Cortex of kidney (tissue), 1 donor: ENCODE measurements around the gene SLC6A1.

ENCODE experiments used
- DNase-seq: peaks from one replicate; lab custom pipeline; 2025; lab: John Stamatoyannopoulos, UW

The SLC6A1 gene

DNA sequence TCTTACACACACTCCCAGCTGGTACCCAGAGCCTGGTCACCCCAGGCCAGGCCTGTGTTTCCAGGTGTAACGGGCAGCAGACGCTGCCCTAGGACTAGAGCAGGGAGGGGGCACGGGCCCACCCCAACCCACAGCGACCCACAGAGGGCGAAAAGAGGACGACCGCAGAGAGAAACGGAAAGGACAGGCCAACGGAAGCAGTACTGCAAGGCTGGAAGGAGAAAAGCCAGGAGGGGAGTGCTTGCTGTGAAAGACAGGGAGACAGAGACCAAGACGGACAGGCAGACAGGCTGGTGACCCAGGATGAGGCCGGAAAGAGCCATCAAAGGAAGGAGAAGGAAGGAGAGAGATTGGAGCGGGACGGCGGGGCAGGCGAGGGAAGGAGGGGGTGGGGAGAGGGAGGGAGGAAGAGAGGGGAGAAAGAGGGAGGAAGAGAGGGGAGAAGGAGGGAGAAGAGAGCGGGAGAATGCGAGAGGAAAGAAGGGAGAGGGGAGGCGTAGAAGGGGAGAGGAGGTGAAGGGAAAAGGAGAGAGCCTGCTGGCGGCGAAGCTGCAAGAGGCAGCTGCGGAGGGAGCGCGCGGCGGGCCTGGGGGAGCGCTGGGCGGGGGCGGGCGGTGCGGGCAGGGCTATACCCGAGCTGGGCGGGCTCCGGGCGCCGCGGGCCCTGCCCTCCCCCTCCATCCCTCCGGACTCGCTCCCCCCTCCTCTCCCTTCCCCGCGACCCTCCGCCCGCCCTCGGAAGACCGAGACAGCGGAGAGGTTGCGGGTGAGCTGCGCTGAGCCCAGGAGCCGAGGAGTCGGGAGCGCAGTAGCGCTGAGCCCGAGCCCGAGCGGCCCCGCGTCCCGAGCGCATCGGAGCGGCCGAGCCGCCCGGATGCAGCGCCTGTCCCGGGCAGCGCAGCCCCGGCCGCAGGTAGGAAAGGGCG is at the start of gene SLC6A1:
Gene SLC6A1, plus strand, starts transcription at position 732 of the 926 bp plus-strand sequence. CDS start 24,464 bp downstream, outside the sequence.
- no peak for DNase-seq

DNA sequence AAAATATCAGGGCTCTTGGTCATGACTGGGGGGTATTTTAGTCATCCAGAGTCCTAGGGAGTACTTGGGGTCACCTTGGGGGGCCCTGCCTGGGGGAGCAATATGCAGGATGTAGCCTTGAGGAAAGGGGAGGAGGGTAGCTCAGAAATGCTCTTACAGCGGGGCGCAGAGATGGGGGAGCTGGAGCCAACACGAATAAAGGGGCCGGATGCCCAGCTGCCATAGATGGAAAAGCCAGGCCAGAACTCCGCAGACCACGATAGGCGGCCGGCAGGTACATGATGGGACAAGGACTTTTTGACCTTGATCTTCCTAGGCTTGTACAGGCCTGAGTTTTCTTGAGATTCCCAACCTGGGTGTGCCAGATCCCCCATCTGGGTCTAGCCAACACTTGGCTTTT is 47.7 kb upstream of the SLC6A1 start:
- no peak for DNase-seq

DNA sequence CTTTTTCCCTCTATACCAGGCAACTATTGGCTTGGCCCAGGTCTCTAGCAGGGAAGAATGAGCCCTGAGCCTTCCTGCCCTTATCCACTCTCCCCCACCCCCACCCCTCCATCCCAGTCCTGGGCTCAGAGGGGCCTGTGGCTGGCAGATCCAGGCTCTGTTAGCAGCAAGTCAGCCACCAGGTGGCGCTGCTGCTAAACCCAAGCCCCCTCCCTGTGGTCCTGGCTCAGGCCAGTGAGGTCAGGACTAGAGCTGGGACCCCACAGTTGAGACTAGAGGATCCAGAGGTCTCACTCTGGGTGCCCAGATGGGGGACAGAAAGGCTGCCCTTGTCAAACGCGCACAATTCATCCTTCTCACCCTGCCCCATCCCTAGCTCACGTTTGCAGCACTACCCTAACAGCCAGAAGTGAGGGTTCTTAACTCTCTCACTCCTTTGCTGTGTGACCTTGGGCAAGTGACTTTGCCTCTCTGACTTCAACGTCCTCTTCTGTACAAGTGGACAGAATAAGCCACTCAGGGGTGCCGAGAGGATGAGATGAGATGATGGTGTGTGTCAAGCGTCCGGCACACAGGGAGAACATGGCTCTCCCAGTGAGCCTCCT is 46.8 kb upstream of the SLC6A1 start:
- no peak for DNase-seq

DNA sequence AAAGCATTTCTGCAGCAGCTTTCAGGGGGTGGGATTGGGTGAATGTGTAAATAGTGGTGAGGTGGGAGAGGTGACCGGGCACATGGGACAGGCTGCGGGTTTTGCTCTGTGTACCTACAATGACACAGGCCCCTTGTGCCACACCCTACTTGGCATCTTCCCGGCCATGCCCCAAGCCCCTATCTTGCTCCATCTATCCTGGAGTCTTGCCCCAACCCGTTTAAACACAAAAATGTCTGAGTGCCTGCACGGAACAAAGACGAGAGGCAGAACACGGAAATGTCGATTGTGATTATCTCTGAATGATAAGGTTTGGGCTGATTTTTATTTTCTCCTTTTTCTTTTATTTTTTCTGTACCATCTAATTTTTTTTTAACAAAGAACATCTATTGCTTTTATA is 46.0 kb upstream of the SLC6A1 start:
- DNase-seq, result no peak

DNA sequence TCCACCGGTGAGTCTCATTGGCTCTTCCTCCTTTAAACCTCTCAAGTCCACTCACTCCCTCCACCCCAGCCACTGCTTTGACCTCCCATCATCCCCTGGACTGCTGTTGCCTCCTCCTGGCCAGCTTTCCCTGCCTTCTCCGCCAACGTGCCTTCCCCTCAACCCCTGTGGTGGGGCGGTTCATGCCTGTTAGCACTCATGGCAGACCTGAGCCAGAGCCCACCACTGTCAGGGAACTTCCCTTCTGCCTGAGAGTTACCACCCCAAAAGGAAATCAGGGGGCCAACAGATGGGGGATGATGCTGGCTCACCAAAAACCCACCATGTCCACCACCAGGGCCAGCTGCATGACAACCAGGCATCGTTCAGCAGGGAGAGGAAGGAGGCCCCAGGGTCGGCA is 44.2 kb upstream of the SLC6A1 start:
- no peak for DNase-seq

DNA sequence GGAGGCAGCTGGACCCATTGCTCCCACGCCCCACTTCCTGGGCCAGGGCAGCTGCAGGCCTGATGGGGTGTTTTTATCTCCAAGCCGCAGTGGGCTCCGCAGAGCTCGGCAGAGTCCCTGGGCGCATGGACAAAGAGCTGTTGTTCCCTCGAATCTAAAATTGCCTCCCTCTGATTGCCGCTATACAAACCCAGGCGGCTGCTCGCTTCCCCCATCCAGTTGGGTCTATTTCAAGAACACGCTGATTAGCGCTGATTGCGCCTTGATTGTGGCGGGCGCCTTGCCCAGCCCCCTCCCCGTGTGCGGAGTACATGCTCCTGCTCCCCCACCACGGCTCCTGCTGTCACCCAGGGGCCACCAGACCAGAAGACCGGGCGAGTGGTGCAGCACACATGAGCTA is 43.4 kb upstream of the SLC6A1 start:
- DNase-seq, result no peak

DNA sequence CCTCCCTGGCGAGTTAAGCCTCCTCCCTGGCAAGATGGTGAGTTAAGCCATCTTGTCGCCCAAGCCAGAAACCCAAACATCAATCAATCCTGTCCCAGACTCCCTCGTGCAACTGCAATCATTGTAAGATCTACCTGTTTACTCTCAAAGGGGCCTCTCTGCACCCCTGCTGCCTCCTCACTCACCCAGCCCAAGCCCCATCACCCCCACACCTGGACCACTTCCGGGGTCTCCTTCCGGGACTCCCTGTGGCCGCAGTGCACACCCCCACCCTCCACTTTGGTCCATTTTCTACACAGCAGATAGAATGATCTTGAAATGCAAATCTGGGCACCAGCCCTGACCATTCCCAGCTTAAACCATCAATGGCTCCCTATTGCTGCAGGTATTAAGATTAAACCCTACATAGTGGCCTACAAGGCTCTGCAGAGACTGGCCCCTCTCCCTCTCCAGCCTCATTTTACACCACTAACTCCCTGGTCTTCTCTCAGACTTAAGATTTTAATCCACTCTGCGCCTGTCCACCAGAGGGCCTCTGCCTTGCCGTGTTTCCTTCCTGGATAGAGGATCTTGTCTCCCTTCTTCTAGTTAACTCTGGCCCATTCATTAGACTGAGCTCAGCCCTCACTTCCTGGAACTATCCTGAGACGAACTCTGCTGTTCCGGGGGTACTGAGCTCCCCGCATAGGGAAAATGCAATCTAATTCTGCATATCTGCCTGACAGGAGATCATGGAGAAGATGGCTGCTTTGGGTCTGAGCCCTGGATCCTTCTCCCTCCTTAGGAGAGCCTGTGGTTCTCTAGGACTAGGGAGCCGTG is 41.9 kb upstream of the SLC6A1 start:
- no peak for DNase-seq

DNA sequence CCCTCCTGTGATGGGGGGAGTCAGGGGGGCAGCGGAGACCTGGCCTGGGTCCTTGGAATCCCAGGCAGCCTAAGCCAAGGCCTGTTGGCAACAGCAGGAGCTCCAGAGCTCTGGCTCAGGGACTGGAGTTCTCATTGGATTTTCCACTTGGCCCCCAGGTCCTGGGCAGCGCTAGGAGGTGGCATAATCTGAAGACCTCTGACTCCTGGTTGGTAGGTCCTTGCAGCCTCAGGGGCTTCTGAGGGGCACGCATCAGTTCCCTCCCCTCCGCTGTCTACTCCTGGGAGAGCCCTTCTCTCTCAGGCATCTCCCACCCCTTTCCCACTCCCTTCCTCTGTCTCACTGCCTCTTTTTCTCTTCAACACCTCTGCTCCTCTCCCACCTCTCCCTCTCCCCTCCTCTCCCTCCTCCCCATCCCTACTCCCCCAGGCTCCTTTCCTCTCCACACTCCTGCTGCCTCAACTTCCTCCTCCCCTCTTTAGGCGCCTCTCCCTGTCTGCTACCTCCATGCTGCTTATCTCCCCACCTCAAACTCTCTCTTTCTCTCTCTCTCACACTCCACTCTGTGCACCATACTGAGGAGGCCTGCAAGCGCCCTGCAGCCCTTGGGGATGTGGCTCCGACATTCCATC is 41.1 kb upstream of the SLC6A1 start:
- DNase-seq, result no peak

DNA sequence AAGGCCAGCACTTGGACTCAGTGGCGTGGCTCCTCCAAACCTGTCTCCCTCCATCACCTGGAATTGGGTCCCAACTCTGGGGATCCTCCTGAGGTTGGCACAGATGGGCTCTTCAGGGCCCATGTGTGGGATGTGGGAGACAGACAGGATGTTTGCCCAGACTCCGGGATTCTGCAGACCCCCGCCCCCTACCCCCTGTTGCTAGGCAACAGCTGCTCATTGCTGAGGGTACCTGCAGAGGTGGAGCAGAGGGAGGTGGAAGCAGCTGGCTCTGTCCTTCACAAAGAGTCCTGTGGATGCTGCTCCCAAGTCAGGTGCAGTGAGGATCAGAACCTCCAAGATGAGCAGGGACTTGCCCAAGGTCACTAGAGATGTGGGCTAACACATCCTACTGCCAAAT is 40.0 kb upstream of the SLC6A1 start:
- no peak for DNase-seq

DNA sequence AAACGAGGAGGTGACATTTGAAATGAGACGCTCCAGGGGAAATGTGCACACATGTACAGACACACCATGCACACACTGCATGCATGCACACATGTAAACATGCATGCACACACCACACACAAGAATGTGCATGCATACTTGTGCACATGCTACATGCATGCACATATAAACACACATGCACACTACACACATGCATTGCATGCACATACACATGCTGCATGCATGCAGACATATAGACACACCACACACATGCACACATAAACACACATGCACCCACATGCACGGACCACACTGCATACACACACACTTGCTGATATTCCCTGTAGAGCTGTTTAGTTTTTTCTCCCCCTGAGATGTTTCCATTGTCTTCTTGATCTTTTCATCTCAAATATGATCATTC is 37.8 kb upstream of the SLC6A1 start:
- DNase-seq, result no peak

DNA sequence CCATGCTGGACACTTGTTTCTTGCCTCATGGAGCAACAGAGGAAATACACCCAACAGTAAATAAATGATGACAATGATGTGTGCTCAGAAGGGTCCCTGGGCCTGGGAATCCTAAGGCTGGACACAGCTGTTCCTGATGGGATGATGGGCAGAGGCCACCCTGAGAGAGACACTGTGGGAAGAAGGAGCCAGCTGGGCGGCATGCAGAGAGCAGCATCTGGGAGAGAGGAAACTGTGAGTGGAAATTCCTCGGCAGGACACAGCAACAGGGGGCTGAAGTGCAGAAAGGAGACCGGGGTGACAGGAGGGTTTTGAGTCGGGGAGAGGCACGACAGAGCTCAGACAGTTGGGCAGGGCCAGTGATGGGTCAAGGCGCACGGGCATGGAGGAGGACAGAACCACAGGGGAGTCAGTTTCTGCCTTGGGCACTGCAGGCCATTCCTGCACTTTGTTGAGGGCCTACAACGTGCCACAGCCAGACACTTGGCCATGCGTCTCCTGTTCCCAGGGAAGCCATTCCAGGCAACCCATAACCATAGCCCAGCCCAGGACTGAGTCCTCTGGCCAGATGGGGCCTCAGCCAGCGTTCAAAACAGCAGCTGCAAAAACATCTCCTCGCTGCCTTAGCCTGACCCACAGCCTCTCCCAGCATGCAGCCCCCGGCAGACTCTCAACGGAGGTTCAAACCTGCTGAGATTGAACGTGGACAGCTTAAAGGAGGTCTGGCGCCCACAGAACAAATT is 36.7 kb upstream of the SLC6A1 start:
- DNase-seq, result no peak

DNA sequence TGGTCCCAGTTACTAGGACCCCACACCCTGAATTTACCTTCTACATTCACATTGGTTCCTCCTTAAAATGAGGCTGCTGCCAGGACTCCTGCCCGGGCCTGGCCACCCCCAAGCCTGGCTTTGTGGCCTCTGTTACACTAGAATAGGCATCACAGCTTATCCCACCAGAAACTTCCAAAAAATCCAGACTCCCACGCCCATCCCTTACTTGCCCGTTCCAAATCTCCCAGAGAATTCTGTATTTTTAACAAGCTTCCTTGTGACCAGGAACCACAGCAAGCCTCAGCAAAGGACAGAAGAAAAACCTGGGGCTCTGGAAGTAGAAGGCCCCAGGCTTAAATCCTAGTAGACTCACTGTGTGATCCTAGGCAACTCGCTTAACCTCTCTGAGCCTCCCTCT is 36.0 kb upstream of the SLC6A1 start:
- DNase-seq, result no peak

DNA sequence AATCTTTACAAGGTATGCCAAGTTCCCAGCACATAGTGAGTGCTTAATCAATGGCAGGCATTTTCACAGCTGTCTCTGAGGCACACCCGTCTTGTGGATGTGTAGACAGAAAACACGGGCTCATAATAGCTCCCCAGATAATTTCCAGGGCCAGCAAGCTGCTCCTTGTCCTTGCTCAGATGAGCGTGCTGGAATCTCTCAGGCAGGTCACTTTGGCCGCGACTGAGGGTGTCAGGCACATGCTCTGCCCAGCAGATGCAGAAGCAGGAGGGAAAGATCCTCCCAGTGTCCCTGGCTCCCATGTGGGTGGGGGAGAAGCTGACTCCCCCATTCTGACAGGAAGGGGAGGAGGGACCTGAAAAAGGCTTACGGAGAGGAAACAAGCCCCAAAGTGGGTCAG is 35.6 kb upstream of the SLC6A1 start:
- DNase-seq, result no peak

DNA sequence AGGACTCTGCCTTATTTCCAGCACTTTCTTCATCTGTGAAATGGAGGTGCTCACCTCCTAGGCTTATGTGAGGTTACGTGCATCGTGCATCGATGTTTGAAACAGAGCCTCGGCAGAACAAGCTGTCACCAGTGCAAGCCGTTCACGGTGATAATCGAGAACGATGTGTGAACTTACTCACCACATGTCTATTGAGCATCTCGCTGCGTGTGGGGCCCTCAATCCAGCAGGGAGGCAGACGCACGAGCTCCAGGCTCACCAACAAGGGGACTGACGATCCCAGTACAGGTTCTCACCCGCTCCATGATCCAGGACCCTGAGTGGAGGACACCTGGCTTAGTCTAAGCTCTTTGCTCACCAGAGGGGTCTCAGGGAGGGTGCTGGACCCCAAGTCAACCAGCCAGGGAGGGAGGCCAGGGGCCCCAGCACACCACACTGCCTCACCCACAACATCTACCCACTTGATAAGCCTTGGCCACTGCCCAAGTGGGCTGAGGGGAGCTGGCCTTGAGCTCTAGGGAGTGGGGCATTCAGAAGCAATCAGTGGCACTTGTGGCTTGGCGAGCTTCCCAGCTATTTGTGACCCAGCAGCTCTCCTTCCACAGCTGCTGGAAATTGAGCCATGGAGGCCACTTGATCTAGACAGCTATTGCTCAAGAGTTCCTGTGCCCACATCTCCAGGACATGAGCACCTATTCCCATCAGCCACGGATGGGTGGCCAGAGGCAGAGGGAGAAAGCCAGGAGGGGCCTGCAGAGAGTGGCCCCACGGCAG is 34.4 kb upstream of the SLC6A1 start:
- no peak for DNase-seq

DNA sequence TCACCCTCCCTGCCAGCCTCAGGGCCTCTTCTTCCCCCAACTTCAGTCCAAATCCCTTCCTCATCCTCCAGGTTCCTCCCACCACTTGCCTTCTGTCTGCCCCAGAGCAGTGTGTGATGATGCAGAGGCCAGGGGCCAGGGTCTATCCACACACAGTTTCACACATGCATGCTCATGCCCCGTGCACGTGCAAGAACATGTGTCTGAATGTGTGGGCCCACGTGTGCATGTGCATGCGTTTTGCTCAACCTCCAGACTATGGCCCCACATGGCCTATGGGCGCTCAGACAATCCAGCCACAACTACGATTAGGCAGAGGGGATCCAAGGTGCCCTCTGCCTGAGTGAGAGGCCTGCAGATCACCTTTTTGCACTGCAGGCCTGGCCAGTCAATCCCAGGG is 32.3 kb upstream of the SLC6A1 start:
- no peak for DNase-seq

DNA sequence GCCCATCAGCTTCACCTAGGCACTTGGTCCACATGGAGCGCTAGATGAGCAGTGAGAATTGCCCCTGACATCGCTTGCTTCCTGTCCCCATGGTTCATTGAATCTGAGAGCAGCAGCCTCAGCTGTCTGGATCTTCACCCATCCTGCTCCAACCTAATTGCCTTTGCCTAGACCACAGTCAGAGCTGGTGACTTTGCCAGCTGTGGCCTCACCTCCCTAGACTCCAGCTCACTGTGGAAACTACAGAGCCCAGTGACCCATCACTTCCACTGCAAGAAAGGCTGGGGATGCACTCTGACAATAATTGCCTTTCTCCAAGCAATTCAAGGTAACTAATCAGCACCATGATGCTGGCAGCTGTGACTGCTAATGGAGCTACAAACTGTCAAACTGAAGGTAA is 30.6 kb upstream of the SLC6A1 start:
- DNase-seq, result no peak

DNA sequence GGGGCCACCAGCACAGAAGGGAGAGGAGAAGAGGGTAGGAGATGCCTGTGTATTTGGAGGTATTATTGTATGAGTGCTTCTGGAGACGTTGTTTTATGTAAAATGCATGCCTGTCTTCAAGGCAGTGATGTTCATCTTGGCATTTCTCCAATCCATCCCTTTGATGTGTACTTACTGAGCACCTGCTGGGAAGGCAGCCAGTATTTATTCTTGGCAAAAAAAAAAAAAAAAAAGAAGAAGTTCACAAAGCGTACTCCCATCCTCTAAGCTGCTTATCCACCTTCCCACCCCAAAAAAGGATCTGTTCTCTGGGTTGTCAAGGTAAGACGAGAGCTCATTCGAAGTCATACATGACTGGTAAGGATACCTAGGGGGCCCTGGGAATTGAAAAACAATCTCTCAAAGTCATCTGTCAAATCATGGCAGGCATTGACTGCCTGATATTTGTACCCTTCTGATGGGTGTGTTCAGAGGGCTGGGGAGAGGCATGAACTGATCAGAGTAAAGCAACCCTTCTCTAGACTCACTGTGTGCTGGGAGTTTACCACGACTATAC is 30.0 kb upstream of the SLC6A1 start:
- no peak for DNase-seq

DNA sequence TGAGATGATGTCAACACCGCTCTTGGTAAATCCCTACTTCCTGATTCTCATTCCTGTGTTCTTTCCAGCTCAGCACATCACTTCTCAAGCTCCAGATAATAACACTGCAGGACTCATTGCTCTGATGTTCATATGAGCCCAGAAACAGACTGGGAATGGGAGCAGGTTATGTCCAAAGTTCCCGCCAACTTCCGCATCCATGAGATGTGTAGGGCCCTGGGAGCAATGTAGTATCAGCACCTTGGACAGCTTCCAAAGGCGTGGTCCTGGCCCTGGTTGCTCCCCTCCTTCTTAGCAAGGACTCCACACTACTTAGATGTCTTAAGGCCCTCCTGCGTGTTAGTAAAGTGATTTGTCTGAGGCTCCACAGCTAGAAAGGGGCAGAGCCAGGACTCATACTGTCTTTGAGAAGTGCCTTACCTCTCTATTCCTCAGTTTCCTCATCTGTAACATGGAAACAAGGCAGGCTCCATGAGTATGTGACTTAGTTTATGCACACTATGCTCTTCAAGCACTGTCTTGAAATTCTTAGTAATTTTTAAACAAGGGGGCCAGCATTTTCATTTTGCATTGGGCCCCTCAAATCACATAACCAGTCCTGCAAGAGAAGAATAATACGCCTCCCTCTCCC is 27.9 kb upstream of the SLC6A1 start:
- no peak for DNase-seq

DNA sequence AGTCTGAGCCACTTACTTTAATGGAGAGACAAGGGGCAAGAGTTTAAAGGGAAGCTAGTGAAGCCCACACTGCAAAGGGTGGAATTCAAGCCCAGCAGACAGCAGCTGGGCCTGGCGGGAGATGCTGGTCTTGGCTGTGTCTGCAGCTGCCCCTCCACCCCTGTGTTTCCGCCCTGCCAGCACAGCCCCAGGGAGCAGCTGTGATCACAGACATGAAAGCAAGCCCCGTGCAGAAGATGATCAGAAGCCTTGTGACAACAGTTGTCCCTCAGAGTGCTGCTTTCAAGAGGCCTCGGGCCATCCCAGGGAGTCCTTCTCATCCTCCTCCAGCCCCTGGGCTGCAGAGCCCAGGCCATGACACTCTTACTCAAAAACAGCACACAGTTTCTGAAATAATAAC is 24.1 kb upstream of the SLC6A1 start:
- no peak for DNase-seq
